Activated CD4-positive, CD25-positive, alpha-beta regulatory T cell treated with anti-CD3 and anti-CD28 coated beads, Interleukin-2, amount 50 U/mL, for 24 hours (primary cell): ENCODE results near the gene GET4.
A peak's percentile ranks its signal among the peaks of the same experiment; 100 is the strongest.
"Not testable (repeated sequence)": the region's sequence is repeated elsewhere in the genome, so short reads cannot be mapped to it uniquely, and the experiment has no call there.

Experiments
- ATAC-seq, 2 donors: fragments of 150-1000 bp; cut with Tn5 transposase; one replicate each; pipeline ENCODE4 v1.10.0; 2021; ENCODE audit warnings: mild to moderate bottlenecking in 1 of 2, moderate library complexity in 1 of 2

The GET4 gene

GRCh38 chr7:930975-931758 lies 54.8 kb downstream of the GET4 start:
- no peak for ATAC-seq

- ATAC-seq: no peak
These were observed 55.7 kb downstream of the GET4 start for GRCh38 chr7:931871-932650.

GRCh38 chr7:932651-932975 lies 56.3 kb downstream of the GET4 start:
- no peak for ATAC-seq

GRCh38 chr7:934469-935163 lies 58.3 kb downstream of the GET4 start:
- ATAC-seq: no peak

GRCh38 chr7:935164-935873 lies 59.0 kb downstream of the GET4 start:
- no peak for ATAC-seq

GRCh38 chr7:935874-936385 lies 59.6 kb downstream of the GET4 start:
- no peak for ATAC-seq

- peak; percentile 78 to 80 for ATAC-seq
These were observed 60.2 kb downstream of the GET4 start for GRCh38 chr7:936386-937054.

GRCh38 chr7:937856-938484 lies 61.6 kb downstream of the GET4 start:
- ATAC-seq: no peak

- no peak for ATAC-seq
These were observed 62.3 kb downstream of the GET4 start for GRCh38 chr7:938546-939185.

GRCh38 chr7:939843-940242 lies 63.5 kb downstream of the GET4 start:
- ATAC-seq: no peak

GRCh38 chr7:940599-941408 lies 64.5 kb downstream of the GET4 start:
- peak in 1 of 2 donors; percentile 46 for ATAC-seq

GRCh38 chr7:943793-944192 lies 67.4 kb downstream of the GET4 start:
- ATAC-seq: not testable (repeated sequence)

- no peak for ATAC-seq
These were observed 68.4 kb downstream of the GET4 start for GRCh38 chr7:944744-945143.

- ATAC-seq: no peak
These were observed 68.8 kb downstream of the GET4 start for GRCh38 chr7:945147-945555.

GRCh38 chr7:945556-946255 lies 69.4 kb downstream of the GET4 start:
- ATAC-seq: no peak
